HG02623 (cell line): Measurements from ENCODE around the gene MPP3.

Source experiments
- ATAC-seq: cut with Tn5 transposase; IDR thresholded peaks from one replicate; pipeline ENCODE4 v1.9.1; 2021; ENCODE audit warnings: moderate library complexity; ENCODE audit not compliant: unreplicated experiment

The MPP3 gene

DNA sequence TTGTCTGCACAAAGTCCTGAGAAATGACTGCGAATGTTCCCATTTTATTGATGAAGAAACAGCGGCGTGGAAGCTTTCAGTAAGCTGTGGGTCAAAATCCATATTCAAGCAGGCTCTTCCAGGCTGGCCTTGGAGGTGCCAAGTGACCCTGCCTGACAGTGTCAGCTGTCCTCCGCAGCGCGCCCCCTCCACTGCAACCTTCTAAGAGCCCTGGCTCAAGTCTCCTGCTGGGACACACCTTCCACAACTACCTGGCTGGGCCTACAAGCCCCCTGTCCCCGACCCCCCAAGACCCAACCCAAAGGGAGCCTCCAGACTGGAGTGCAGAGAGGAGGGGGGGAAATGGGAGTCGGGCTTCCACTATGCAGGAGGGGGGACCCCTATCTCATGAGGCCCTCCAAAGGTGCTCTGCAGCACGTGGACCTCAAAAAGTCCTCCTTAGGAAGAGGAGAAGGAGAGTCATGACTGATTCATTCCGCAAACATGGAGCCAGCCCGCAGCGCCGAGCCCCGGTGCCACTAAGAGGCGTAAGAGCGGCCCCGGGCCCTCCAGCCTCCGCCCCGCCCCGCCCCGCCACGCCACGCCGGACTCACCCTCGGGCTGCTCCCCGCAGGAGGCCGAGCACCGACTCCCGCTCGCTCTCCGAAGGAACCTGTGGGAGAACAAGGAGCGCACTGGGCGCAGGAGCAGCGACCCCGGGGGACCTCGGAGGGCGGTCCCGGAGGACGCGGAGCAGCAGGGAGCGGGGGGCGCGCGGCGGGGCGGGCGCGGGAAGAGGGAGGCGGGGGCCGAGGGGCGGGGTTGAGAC, 574 bp downstream of the MPP3 start:
- no peak for ATAC-seq

- ATAC-seq: no peak
Observed at GRCh38 chr17:43831633-43832032, 1.3 kb downstream of the MPP3 start.

DNA sequence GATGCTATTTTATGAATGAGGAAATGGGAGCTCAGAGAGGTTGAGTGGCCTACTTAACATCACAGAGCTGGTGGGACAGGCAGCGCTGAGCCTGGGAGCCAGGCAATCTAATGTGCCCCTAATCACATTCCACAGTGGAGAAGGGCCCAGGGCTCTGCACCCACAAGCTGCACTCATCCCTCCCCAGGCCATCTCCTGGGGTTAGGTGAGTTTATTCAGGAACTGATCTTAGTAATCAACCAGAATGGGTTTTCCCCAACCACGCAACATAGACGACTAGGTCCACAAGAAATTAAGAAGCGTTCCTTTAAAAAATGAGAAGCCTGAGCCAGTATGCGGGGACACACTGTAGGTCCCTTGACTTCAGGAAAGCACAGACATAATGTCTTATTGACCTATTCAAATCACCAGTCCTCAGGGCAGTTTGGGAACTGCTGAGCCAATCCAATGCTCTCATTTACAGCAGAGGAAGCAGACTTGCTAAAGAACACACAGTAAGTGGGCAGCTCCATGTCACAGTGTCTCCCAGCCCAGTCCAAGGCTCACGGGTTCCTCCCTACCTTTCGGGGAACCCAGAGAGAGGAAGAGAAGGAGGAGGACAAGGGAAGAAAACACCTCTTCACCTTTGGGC, 2.3 kb downstream of the MPP3 start:
- ATAC-seq: no peak

GRCh38 chr17:43829738-43830137, 3.2 kb downstream of the MPP3 start:
- ATAC-seq: no peak

DNA sequence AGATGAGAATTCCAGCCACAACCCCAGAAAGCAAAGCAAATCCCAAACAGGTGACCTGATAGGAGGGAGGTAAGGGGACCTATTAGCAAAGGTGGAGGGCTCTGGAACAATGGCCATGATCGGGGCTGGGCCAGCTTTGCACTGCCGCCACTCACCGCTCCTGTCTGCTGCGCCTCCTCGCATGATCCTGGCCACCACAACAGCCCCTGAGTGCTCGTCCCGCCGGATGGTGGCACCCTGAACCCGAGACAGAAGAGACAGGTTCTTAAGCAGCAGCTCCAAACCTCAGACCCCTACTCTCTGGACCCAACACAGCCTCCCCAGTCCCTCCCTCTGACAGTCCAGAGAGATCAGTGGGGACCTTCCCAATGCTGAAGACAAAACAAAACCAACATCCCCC, 5.3 kb downstream of the MPP3 start:
- no peak for ATAC-seq

GRCh38 chr17:43826206-43826605, 6.7 kb downstream of the MPP3 start:
- no peak for ATAC-seq

GRCh38 chr17:43825567-43825966, 7.4 kb downstream of the MPP3 start:
- ATAC-seq: no peak

DNA sequence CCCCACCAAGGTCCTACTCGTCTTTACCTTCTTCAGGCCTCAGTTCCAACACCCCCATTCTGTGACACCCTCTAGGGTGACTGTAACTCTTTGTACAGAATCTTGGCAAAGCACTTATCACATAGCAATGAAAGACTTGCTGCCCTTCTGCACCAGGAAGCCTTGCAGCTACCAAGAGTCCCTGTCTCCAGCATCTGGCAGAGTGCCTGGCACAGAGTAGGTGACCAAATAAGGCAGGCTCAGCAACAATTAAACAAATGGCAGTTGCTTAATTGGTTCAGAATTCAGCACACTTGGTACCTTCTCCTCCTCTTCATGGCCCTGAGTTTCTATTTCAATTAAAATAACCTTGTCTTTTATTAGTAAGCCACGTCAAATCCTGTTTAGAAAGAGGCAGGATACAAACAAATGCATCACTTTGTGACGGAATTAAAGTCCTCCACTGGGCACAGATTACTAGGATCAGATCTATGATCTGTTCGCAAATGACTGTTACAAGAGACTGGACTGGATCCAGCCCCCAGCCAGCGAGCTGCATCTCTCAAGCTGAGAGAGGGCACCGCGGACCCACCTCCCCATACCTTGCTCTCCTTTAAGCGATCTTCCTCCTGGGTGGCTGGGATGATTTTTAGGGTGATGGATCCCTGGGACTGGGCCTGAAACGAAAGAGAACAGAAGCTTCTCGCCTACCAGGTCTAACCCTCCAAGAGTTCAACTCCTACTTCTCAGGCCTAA, 9.4 kb downstream of the MPP3 start:
- no peak for ATAC-seq

DNA sequence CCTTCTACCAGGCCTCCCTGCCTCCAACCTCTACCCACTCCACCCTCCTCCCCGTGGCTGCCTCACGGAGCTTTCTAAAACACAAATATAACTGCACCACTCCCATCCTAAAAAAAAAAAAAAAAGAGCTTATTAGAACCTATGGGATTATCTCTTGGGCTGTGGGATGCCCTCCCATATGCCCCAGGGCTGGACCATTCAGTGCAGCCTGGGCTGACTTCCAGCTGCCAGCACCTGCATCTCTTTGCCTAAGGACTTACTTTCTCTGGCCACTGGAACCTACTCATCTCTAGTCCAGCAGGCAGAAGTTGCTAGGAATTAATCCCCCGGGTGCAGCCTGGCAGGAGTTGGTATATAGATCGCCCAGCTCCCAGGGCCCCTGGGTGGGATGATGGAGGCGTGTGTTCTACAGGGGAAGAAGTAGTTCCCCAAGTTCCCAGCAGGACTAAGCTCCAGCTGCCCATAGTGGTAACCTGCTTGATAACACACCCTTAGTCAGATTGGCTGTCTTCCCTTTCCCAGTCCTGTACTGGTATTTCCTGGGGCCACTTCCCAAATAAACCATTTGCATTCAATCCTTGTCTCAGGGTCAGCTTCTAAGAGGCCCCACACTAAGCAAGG, 10.3 kb downstream of the MPP3 start:
- ATAC-seq: no peak

GRCh38 chr17:43820759-43821158, 12.2 kb downstream of the MPP3 start:
- ATAC-seq: no peak

DNA sequence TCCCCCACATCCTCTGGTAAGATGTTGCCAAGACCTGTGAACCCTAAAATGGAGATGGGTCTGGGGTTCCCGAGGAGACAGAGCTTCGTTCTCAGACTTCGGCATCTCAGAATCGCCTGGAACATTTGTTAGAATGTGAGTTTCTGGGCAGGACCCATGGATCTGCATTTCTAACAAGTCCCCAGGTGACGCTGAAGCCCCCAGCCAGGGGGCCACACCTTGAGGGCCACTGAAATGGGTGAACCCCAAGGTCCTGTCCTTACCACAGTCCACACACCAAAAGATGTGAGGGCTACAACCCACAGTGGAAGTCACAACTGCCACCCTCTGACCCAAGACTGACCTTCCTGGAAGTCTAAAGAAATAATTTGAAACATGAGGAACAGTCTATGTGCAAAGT, 14.0 kb downstream of the MPP3 start:
- ATAC-seq: no peak

DNA sequence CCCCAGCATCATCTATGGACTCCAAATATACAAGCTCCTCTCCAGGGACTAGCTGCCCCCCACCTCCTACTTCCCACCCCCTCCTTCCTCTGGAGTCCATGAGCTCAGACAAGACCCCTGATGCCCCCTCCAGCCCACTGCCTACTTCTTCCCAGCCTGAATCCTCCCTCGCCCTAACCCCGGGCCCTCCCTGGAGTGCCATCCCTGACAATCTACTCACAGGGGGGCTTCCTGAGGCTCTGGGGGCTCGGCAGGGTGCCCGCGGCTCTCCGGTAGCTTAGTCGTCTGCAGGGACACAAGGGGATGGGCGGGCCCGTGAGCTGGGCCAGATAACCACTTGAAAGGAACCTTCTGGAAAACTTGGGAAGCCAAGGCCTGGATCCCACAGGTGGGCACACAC, 15.1 kb downstream of the MPP3 start:
- ATAC-seq: no peak

DNA sequence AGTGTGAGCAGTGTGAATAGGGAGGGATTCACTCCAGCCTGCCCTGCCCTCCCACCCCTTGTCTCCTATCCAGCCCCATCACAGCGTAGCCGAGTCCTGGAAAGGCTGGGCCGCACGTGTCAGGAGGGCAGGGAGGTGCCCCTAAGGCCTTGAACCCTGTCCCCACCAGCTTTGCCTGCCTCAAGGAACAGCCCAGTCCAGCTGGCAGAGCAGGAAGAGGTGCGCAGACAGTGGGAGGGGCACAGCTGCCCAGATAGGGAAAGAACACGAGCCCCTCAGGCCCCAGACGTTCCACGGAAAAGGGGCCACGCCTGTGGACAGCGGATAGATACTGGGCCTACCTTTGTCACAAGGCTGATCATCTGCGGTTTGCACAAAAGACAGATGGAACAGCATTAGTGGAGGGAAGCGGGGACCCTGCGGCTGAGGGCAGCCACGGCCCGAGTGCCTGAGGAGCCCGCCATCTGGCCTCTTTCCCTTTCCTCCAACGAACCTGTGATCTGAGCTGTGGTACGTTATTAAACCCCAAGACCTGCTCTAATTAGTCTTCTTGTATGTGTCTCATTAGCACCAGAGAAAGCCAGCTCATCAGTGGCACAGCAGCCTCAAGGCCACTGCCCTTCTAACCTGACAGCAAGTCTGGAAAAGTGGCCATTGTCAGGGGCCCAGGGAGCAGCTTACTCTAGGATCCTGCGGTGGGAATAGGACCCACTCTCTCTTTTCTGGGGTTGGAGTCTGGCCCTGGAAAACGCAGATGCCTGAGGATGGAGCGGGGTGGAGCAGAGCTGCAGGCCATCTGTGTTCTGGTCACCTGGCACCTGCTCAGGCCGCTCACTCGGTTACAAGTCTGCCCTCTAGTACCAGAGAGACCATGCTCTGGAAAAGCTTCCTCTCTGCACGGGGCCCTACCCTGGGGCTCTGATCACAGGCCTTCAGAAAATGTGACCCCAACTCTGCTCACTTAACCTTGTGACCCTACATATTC, 16.3 kb downstream of the MPP3 start:
- ATAC-seq: no peak

DNA sequence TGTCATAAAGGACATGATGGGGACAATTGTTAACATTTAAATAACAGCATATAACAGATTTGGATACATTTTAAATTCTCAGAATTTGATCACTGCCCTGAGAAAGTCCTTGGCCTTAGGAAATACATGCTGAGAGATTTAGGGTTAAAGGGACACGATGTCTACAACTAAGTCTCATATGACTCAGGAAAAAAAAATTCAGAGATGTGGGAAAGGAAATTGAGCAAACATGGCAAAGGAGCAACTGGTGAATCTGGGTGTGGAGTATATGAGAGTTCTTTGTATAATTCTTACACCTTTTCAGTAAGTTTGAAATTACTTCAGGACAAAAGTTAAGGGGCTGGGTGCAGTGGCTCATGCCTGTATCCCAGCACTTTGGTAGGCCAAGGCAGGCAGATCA, 18.2 kb downstream of the MPP3 start:
- ATAC-seq: no peak

- ATAC-seq: no peak
Observed at GRCh38 chr17:43814026-43814425, 18.9 kb downstream of the MPP3 start.

DNA sequence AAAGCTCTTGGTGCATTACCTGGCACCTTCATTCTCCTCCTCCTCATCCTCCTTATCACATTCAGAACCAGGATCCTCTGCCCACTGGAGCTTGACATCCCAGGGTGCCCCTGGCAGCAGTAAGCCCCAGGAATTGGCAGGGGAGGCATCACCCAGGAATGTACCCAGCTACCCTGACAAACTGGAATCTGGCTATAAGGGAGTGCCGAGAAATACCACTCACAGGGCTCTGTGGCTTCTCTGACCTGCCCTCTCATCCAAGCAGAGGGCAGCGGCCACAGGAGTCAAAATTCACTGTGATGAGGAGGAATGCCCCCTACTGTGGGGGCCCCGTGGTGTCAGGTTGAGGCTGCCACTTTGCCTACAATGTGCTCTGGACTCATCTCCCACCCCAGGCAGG, 19.6 kb downstream of the MPP3 start:
- ATAC-seq: no peak

DNA sequence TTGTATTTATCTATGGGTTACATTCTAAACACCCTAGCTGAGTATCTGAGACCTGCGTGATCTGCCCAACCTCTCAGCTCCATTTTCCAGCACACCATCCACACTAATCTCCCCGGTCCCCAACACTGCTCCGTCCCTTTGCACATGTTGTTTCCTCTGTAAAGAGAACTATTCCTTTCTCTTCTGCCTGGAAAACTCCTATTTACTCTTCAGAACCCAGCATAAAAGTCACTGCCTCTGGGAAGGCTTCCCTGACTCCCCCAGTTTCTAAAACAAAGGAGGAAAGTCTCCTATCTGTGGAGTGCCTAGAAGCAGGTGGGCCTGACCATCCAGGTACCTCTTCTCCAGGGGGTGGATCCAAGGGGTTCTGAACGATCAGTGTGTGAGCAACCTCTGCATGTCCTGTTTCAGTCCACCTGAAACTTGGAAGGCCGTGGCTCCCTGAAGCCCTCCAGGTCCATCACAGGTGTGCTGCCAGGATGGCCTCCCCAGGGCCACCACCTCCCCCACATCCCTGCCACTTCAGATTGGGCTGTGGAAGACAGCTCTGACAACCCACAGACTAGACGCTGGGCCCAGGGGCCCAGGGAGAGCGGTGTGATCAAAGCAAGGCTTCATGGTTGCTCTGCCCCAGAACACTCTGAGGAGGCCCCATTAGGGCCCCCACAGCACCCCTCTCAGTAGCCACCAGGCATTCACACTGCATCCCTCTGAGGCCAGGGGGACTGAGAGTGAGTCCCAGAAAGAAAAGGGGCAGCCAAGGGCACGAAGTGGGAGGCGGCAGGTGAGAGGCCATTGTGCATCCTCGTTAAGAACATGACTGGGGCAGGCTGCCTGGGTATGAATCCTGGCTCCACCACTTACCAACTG, 20.3 kb downstream of the MPP3 start:
- ATAC-seq: no peak

DNA sequence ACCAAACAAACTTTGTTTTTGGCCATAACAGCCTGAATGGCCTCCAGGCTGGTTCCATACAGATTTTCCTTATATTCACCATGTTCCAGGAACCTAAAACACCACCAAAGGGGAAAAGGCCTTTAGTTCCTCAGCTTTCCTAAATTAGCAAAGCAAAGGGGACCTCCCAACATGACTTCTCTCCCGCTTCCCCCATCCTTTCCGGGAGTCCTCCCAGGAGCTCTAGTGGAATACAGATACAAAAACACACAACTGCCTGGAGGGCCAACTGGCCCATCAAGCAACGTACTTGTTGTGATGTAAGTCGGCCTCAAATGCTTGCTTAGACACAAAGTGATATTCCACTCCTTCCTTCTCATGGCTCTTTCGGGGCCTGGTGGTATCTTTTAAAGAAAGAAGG, 22.1 kb downstream of the MPP3 start:
- no peak for ATAC-seq

DNA sequence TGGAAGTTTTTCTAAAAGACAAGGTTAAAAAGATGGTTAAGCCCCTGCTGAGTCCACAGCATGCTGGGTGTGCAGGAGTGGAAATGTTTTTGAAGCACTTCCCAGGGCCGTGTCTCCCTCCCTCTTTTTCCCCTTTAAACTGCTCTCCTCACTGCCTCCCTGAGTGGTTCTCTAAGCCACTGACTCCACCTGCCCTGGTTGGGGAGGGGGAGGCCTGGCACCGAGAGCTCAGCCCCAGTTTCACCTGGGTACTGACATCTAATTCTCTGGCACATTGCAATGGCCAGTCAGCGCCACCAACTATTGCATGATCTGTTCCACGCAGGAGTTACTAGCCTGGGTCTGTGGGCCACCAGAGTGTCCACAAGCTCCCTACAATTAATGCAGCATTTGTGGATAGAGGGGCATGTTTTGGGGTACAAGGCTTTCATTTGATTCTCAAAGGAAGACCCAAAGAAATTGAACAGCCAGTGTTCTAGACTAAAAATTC, 22.7 kb downstream of the MPP3 start:
- ATAC-seq: no peak
